HepG2 (cell line): ENCODE data around the gene SMIM10L1. TPM values are rescaled to one million over a fixed set of nuclear protein-coding genes. Genes with fewer than 3 reads are reported as not detected.

Experiments used
- KLF6 ChIP-seq: IDR thresholded peaks from 2 replicates; pipeline ENCODE4 v1.8.0; 2016; ENCODE audit warnings: missing biosample characterization, missing genetic modification reagents
- MAFG ChIP-seq: sonication (generic); formaldehyde crosslinking; IDR thresholded peaks from 2 replicates; pipeline ENCODE4 v1.5.1; 2020; ENCODE audit warnings: mild to moderate bottlenecking, missing genetic modification reagents
- POGZ ChIP-seq: sonication (generic); formaldehyde crosslinking; IDR thresholded peaks from 2 replicates; pipeline ENCODE4 v1.4.0; 2020; ENCODE audit warnings: mild to moderate bottlenecking, missing genetic modification reagents
- RNF2 ChIP-seq: fragments of 450-650 bp; conservative IDR thresholded peaks from 2 replicates; pipeline ENCODE4 v1.6.1; 2016; ENCODE audit warnings: low read depth
- TEAD3 ChIP-seq: optimal IDR thresholded peaks from 2 replicates; pipeline ENCODE3; 2016; ENCODE audit warnings: borderline replicate concordance
- ZC3H13 ChIP-seq: sonication (generic); formaldehyde crosslinking; IDR thresholded peaks from 2 replicates; pipeline ENCODE4 v1.8.1; 2023; ENCODE audit warnings: mild to moderate bottlenecking, missing genetic modification reagents, moderate library complexity
- polyA plus RNA-seq, 8 experiments: library from polyadenylated mRNA; depleted of rRNA in 3 of 8; stranded (reverse) in 7 of 8; unstranded in 1 of 8; fragments of >200 nt; fragmentation: Illumina TruSeq in 4 of 8; extraction: Trizol in 4 of 8; gene quantifications; 2 replicates each; pipeline versions ENCODE4 v1.2.1 to v1.2.3, GENCODE V29; 2011 to 2016; ENCODE audit warnings: low read depth in 4 of 8, missing spikeins in 1 of 8, mixed read lengths in 1 of 8; ENCODE audit not compliant: insufficient read depth in 1 of 8
- total RNA-seq, 5 experiments: library from RNA; depleted of rRNA; stranded (reverse); fragments of >200 nt; fragmentation: Illumina TruSeq; extraction: Trizol; gene quantifications; 2 replicates each; pipeline ENCODE4 v1.2.3, GENCODE V29; 2016; ENCODE audit warnings: low read depth in 1 of 5
- TF ChIP-seq, protein P1 (sequence below): sonication (generic); formaldehyde crosslinking; IDR thresholded peaks from 2 replicates; pipeline ENCODE4 v1.5.1; 2020; ENCODE audit warnings: missing genetic modification reagents, mild to moderate bottlenecking, borderline replicate concordance
- TF ChIP-seq, protein P2 (sequence below): sonication (generic); formaldehyde crosslinking; IDR thresholded peaks from 2 replicates; pipeline ENCODE4 v1.4.0; 2020; ENCODE audit warnings: missing genetic modification reagents, mild to moderate bottlenecking, borderline replicate concordance
- TF ChIP-seq, protein P3 (sequence below): fragments of 450-650 bp; IDR thresholded peaks from 2 replicates; pipeline ENCODE4 v1.6.1; 2017; ENCODE audit warnings: mild to moderate bottlenecking
- TF ChIP-seq, protein P4 (sequence below): sonication (generic); formaldehyde crosslinking; conservative IDR thresholded peaks from 2 replicates; pipeline ENCODE4 v1.4.0; 2020; ENCODE audit warnings: missing genetic modification reagents

SMIM10L1 gene
- total and polyA plus RNA-seq, 2 of the 13 experiments (the other 11 are each of a cell fraction or from before 2014, with no cell fraction given): 3.7 to 11.8 TPM

DNA sequence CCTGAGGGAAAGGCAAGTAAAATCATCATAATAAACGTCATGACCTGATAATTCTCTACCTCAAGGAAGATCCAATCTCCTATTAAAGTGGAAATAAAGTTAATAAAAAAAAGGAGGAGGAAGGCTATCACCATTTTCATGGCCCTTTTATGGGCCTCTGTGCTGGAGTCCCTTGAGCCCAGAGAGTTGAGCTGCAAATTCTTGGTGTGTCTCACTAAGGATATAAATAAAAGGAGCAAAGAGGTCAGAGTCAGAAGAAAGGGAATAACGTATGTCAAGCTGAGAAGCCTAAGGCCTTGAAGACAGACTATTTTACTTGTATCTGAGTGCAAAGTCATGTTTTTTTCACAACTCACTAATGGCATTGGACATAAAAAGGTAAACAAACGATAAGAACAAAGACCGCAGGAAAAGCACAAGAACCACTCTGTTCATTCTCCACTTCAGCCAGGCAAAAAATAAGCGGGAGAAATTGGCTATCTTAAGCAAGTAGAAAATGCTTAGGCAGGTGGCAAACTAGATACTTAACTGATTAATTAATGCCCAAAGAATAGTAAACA lies 12.0 kb upstream of the SMIM10L1 start (continued):
- TF ChIP-seq, protein P1, sequence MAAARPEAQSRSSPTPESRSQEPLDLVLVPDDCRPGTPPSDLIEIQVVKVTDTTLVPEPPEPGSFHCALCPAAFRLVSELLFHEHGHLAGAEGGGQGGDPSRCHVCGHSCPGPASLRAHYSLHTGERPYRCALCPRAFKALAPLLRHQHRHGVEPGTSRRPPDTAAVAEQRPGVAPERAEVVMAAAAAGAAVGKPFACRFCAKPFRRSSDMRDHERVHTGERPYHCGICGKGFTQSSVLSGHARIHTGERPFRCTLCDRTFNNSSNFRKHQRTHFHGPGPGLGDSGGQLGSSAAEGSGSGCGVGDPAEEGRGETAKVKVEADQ (CRISPR knock-in tag): no peak
- no peak for TF ChIP-seq KLF6
- TF ChIP-seq POGZ (CRISPR knock-in tag): 0 out of 2 replicates have a peak, but pooled peaks have one; percentile 23
- TF ChIP-seq, protein P2, sequence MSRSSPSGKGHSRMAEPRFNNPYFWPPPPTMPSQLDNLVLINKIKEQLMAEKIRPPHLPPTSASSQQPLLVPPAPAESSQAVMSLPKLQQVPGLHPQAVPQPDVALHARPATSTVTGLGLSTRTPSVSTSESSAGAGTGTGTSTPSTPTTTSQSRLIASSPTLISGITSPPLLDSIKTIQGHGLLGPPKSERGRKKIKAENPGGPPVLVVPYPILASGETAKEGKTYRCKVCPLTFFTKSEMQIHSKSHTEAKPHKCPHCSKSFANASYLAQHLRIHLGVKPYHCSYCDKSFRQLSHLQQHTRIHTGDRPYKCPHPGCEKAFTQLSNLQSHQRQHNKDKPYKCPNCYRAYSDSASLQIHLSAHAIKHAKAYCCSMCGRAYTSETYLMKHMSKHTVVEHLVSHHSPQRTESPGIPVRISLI (CRISPR knock-in tag): peak; percentile 18; the same call in 1 of the 2 replicates
- TF ChIP-seq ZC3H13: no peak
- TF ChIP-seq, protein P3, sequence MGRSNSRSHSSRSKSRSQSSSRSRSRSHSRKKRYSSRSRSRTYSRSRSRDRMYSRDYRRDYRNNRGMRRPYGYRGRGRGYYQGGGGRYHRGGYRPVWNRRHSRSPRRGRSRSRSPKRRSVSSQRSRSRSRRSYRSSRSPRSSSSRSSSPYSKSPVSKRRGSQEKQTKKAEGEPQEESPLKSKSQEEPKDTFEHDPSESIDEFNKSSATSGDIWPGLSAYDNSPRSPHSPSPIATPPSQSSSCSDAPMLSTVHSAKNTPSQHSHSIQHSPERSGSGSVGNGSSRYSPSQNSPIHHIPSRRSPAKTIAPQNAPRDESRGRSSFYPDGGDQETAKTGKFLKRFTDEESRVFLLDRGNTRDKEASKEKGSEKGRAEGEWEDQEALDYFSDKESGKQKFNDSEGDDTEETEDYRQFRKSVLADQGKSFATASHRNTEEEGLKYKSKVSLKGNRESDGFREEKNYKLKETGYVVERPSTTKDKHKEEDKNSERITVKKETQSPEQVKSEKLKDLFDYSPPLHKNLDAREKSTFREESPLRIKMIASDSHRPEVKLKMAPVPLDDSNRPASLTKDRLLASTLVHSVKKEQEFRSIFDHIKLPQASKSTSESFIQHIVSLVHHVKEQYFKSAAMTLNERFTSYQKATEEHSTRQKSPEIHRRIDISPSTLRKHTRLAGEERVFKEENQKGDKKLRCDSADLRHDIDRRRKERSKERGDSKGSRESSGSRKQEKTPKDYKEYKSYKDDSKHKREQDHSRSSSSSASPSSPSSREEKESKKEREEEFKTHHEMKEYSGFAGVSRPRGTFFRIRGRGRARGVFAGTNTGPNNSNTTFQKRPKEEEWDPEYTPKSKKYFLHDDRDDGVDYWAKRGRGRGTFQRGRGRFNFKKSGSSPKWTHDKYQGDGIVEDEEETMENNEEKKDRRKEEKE: no peak
- TF ChIP-seq, protein P4, sequence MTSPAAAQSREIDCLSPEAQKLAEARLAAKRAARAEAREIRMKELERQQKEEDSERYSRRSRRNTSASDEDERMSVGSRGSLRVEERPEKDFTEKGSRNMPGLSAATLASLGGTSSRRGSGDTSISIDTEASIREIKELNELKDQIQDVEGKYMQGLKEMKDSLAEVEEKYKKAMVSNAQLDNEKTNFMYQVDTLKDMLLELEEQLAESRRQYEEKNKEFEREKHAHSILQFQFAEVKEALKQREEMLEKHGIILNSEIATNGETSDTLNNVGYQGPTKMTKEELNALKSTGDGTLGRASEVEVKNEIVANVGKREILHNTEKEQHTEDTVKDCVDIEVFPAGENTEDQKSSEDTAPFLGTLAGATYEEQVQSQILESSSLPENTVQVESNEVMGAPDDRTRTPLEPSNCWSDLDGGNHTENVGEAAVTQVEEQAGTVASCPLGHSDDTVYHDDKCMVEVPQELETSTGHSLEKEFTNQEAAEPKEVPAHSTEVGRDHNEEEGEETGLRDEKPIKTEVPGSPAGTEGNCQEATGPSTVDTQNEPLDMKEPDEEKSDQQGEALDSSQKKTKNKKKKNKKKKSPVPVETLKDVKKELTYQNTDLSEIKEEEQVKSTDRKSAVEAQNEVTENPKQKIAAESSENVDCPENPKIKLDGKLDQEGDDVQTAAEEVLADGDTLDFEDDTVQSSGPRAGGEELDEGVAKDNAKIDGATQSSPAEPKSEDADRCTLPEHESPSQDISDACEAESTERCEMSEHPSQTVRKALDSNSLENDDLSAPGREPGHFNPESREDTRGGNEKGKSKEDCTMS (CRISPR knock-in tag): no peak
- no peak for TF ChIP-seq RNF2
- no peak for TF ChIP-seq MAFG (CRISPR knock-in tag)
- no peak for TF ChIP-seq TEAD3 (CRISPR knock-in tag)
